Measurements from ENCODE around the gene SCART1. TPM values are rescaled to one million over a fixed set of nuclear protein-coding genes. Genes with fewer than 3 reads are reported as not detected.
"Not testable (repeated sequence)": the region's sequence is repeated elsewhere in the genome, so short reads cannot be mapped to it uniquely, and the experiment has no call there.

Gene SCART1
- total RNA-seq, 4 donors from 2014 or later, result 1.8 to 9.5 (median 6.1) TPM

- H3K36me3 ChIP-seq, result no peaks in the 10 kb centered on the region
- H3K9me3 ChIP-seq, result peaks cover 0 to 18% of the 10 kb centered on the region in 2 donors
- H3K4me1 ChIP-seq, result no peaks in the 10 kb centered on the region
- TF ChIP-seq POLR2A (IDR thresholded peaks at IDR 0.05) (no peak), CTCF (IDR thresholded peaks at IDR 0.05) (no peak)
- DNase-seq, result no peak
- H3K27ac ChIP-seq, result no peak overlapping the region
- intact Hi-C loops (cut with DNase I; ENCODE audit: low total_unique reads), result no loop called here
- H3K4me3 ChIP-seq, result no peak overlapping the region
- no peaks in the 10 kb centered on the region for H3K27me3 ChIP-seq
Observed at GRCh38 chr10:133484818-133485217, 31.1 kb downstream of the SCART1 start.

- H3K9me3 ChIP-seq, result peaks cover 0 to 18% of the 10 kb centered on the region in 2 donors
- H3K36me3 ChIP-seq, result no peaks in the 10 kb centered on the region
- TF ChIP-seq POLR2A (IDR thresholded peaks at IDR 0.05) (no peak), CTCF (IDR thresholded peaks at IDR 0.05) (no peak)
- intact Hi-C loops (cut with DNase I; ENCODE audit: low total_unique reads), result no loop called here
- no peak overlapping the region for H3K4me3 ChIP-seq
- no peaks in the 10 kb centered on the region for H3K4me1 ChIP-seq
- H3K27me3 ChIP-seq, result no peaks in the 10 kb centered on the region
- DNase-seq, result no peak
- H3K27ac ChIP-seq, result no peak overlapping the region
Observed at GRCh38 chr10:133487085-133487484, 33.3 kb downstream of the SCART1 start.

GRCh38 chr10:133488354-133488753 is 34.6 kb downstream of the SCART1 start:
- H3K4me3 ChIP-seq, result no peak overlapping the region

GRCh38 chr10:133489816-133490588 is 36.3 kb downstream of the SCART1 start:
- TF ChIP-seq CTCF (IDR thresholded peaks at IDR 0.05), result no peak
- no peak for TF ChIP-seq POLR2A (IDR thresholded peaks at IDR 0.05)
- Histone ChIP-seq H3K27ac (no peak overlapping the region), H3K4me3 (no peak overlapping the region), H3K36me3 (no peaks in the 10 kb centered on the region), H3K9me3 (peaks cover 0 to 6% of the 10 kb centered on the region in 2 donors), H3K4me1 (no peaks in the 10 kb centered on the region), H3K27me3 (no peaks in the 10 kb centered on the region)
- intact Hi-C loops (cut with DNase I; ENCODE audit: low total_unique reads), result no loop called here
- no peak for DNase-seq

More at GRCh38 chr10:133488354-133488753, 34.6 kb downstream of the SCART1 start:
- intact Hi-C loops (cut with DNase I; ENCODE audit: low total_unique reads), result no loop called here
- no peak overlapping the region for H3K27ac ChIP-seq
- H3K27me3 ChIP-seq, result no peaks in the 10 kb centered on the region
- DNase-seq, result no peak
- H3K36me3 ChIP-seq, result no peaks in the 10 kb centered on the region
- H3K4me1 ChIP-seq, result no peaks in the 10 kb centered on the region
- TF ChIP-seq POLR2A (IDR thresholded peaks at IDR 0.05), result no peak
- no peak for TF ChIP-seq CTCF (IDR thresholded peaks at IDR 0.05)
- H3K9me3 ChIP-seq, result peaks cover 0 to 14% of the 10 kb centered on the region in 2 donors

- H3K4me3 ChIP-seq; H3K36me3 ChIP-seq; H3K27me3 ChIP-seq; H3K4me1 ChIP-seq; H3K27ac ChIP-seq; H3K9me3 ChIP-seq; DNase-seq; intact Hi-C loops (cut with DNase I; ENCODE audit: low total_unique reads): not testable (repeated sequence)
Observed at GRCh38 chr10:133493562-133493961, 39.8 kb downstream of the SCART1 start.

- H3K36me3 ChIP-seq; intact Hi-C loops (cut with DNase I; ENCODE audit: low total_unique reads); H3K27ac ChIP-seq: not testable (repeated sequence)
Observed at GRCh38 chr10:133497363-133497762, 43.6 kb downstream of the SCART1 start.

GRCh38 chr10:133499176-133499575 is 45.4 kb downstream of the SCART1 start:
- H3K36me3 ChIP-seq; DNase-seq; H3K4me1 ChIP-seq; H3K4me3 ChIP-seq; intact Hi-C loops (cut with DNase I; ENCODE audit: low total_unique reads); H3K9me3 ChIP-seq; H3K27me3 ChIP-seq; H3K27ac ChIP-seq: not testable (repeated sequence)

More at GRCh38 chr10:133497363-133497762, 43.6 kb downstream of the SCART1 start:
- not testable (repeated sequence) for H3K4me3 ChIP-seq, DNase-seq, H3K4me1 ChIP-seq, H3K9me3 ChIP-seq, H3K27me3 ChIP-seq

- H3K27ac ChIP-seq; intact Hi-C loops (cut with DNase I; ENCODE audit: low total_unique reads); H3K4me3 ChIP-seq; H3K27me3 ChIP-seq; H3K4me1 ChIP-seq; H3K36me3 ChIP-seq; DNase-seq; H3K9me3 ChIP-seq: not testable (repeated sequence)
Observed at GRCh38 chr10:133500897-133501296, 47.2 kb downstream of the SCART1 start.

Measured in uterus (tissue), 4 donors.